Smooth muscle cell (in vitro differentiated cells): ENCODE measurements around the gene CCSER1. TPM values are rescaled to one million over a fixed set of nuclear protein-coding genes. Genes with fewer than 3 reads are reported as not detected.

Source experiments
- DNase-seq: peaks from one replicate; lab custom pipeline; 2025; ENCODE audit not compliant: unreplicated experiment; lab: John Stamatoyannopoulos, UW
- H2AFZ ChIP-seq: fragments of 200-600 bp; sonication (generic); 2 replicates; pipeline ENCODE4 v1.6.0; 2016; ENCODE audit warnings: antibody characterized with exemption, low read depth, mild to moderate bottlenecking
- H3F3A ChIP-seq: fragments of 200-600 bp; sonication (generic); 2 replicates; pipeline ENCODE4 v1.6.0; 2017; ENCODE audit warnings: antibody characterized with exemption, low read depth
- H3K27ac ChIP-seq: fragments of 200-600 bp; sonication (generic); 2 replicates; pipeline ENCODE4 v1.5.1; 2016; ENCODE audit warnings: low read depth, mild to moderate bottlenecking
- H3K27me3 ChIP-seq: fragments of 200-600 bp; sonication (generic); 2 replicates; pipeline ENCODE4 v1.6.1; 2016; ENCODE audit warnings: low read depth, mild to moderate bottlenecking
- H3K36me3 ChIP-seq: fragments of 200-600 bp; sonication (generic); 2 replicates; pipeline ENCODE4 v1.5.1; 2016; ENCODE audit warnings: low read depth
- H3K4me1 ChIP-seq: fragments of 200-600 bp; sonication (generic); 2 replicates; pipeline ENCODE4 v1.5.1; 2016; ENCODE audit warnings: low read depth
- H3K4me2 ChIP-seq: fragments of 200-600 bp; sonication (generic); 2 replicates; pipeline ENCODE4 v1.6.0; 2016; ENCODE audit warnings: mild to moderate bottlenecking
- H3K4me3 ChIP-seq: fragments of 200-600 bp; sonication (generic); 2 replicates; pipeline ENCODE4 v1.5.1; 2016; ENCODE audit warnings: mild to moderate bottlenecking
- H3K79me2 ChIP-seq: fragments of 200-600 bp; sonication (generic); 2 replicates; pipeline ENCODE4 v1.6.0; 2016; ENCODE audit warnings: low read depth, mild to moderate bottlenecking
- H3K9ac ChIP-seq: fragments of 200-600 bp; sonication (generic); 2 replicates; pipeline ENCODE4 v1.6.0; 2016; ENCODE audit warnings: low read depth
- H3K9me3 ChIP-seq: fragments of 200-600 bp; sonication (generic); replicated peaks from 2 replicates; pipeline ENCODE4 v1.5.1; 2016; ENCODE audit warnings: low read depth
- H4K20me1 ChIP-seq: fragments of 200-600 bp; sonication (generic); 2 replicates; pipeline ENCODE4 v1.6.0; 2016; ENCODE audit warnings: low read depth
- WGBS: methylation state at CpG from one replicate; pipeline ENCODE4 v1.1.7; 2016; ENCODE audit warnings: low lambda C conversion rate; 5-methylcytosine and 5-hydroxymethylcytosine counted together
- polyA plus RNA-seq: library from polyadenylated mRNA; unstranded; fragments of >200 nt; fragmentation: Nextera tagmentation; extraction: Ambion mirVana; gene quantifications from 2 replicates; pipeline ENCODE4 v1.2.1, GENCODE V29; 2016
- total RNA-seq: library from RNA; depleted of rRNA; stranded (reverse); fragments of >200 nt; gene quantifications from 2 replicates; pipeline ENCODE4 v1.2.3, GENCODE V29; 2014
- TF ChIP-seq, protein P1 (sequence below): fragments of 200-600 bp; sonication (generic); IDR thresholded peaks from 2 replicates; pipeline ENCODE4 v1.5.1; 2017; ENCODE audit warnings: borderline replicate concordance, mild to moderate bottlenecking, antibody characterized with exemption; ENCODE audit not compliant: insufficient read depth, poor library complexity, severe bottlenecking

The CCSER1 gene
- total and polyA plus RNA-seq, 2 experiments from 2014 or later = 0.76 TPM; not detected in 1

GRCh38 chr4:90281541-90282355 lies 154.6 kb downstream of the CCSER1 start:
- Histone ChIP-seq H3K9me3 (no peaks in the 10 kb centered on the region), H3K79me2 (no peaks in the 10 kb centered on the region), H3K36me3 (no peaks in the 10 kb centered on the region), H3K4me3 (no peak overlapping the region), H3F3A (no peaks in the 10 kb centered on the region), H3K4me2 (no peak overlapping the region), H2AFZ (no peak overlapping the region), H3K4me1 (no peaks in the 10 kb centered on the region), H3K27me3 (no peaks in the 10 kb centered on the region), H3K27ac (no peak overlapping the region), H4K20me1 (no peaks in the 10 kb centered on the region), H3K9ac (no peak overlapping the region)
- WGBS = 95% methylated on average over 5 of the region's 5 CpGs
- TF ChIP-seq, protein P1, sequence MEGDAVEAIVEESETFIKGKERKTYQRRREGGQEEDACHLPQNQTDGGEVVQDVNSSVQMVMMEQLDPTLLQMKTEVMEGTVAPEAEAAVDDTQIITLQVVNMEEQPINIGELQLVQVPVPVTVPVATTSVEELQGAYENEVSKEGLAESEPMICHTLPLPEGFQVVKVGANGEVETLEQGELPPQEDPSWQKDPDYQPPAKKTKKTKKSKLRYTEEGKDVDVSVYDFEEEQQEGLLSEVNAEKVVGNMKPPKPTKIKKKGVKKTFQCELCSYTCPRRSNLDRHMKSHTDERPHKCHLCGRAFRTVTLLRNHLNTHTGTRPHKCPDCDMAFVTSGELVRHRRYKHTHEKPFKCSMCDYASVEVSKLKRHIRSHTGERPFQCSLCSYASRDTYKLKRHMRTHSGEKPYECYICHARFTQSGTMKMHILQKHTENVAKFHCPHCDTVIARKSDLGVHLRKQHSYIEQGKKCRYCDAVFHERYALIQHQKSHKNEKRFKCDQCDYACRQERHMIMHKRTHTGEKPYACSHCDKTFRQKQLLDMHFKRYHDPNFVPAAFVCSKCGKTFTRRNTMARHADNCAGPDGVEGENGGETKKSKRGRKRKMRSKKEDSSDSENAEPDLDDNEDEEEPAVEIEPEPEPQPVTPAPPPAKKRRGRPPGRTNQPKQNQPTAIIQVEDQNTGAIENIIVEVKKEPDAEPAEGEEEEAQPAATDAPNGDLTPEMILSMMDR = no peak
- no peak for DNase-seq

- 76% methylated on average over 4 of the region's 4 CpGs for WGBS
- H4K20me1 ChIP-seq = no peaks in the 10 kb centered on the region
- H3K9me3 ChIP-seq = no peaks in the 10 kb centered on the region
- H2AFZ ChIP-seq = no peak overlapping the region
- no peak overlapping the region for H3K4me2 ChIP-seq
- H3K27me3 ChIP-seq = no peaks in the 10 kb centered on the region
- no peaks in the 10 kb centered on the region for H3K79me2 ChIP-seq
- no peaks in the 10 kb centered on the region for H3K4me1 ChIP-seq
- H3K4me3 ChIP-seq = no peak overlapping the region
- H3K9ac ChIP-seq = no peak overlapping the region
- no peak for DNase-seq
- no peak overlapping the region for H3K27ac ChIP-seq
- TF ChIP-seq, protein P1 = no peak
- no peaks in the 10 kb centered on the region for H3K36me3 ChIP-seq
- no peaks in the 10 kb centered on the region for H3F3A ChIP-seq
These were observed 163.2 kb downstream of the CCSER1 start for GRCh38 chr4:90290345-90290744.

- no peaks in the 10 kb centered on the region for H4K20me1 ChIP-seq
- TF ChIP-seq, protein P1 = no peak
- H3K79me2 ChIP-seq = no peaks in the 10 kb centered on the region
- H3K27me3 ChIP-seq = no peaks in the 10 kb centered on the region
- no peaks in the 10 kb centered on the region for H3F3A ChIP-seq
- H3K4me3 ChIP-seq = no peak overlapping the region
- no peaks in the 10 kb centered on the region for H3K36me3 ChIP-seq
- no peak overlapping the region for H3K4me2 ChIP-seq
- DNase-seq = no peak
- no peaks in the 10 kb centered on the region for H3K4me1 ChIP-seq
- no peak overlapping the region for H3K27ac ChIP-seq
- no peak overlapping the region for H2AFZ ChIP-seq
- H3K9ac ChIP-seq = no peak overlapping the region
- H3K9me3 ChIP-seq = no peaks in the 10 kb centered on the region
These were observed 165.2 kb downstream of the CCSER1 start for GRCh38 chr4:90292438-90292837.

GRCh38 chr4:90293320-90293719 lies 166.1 kb downstream of the CCSER1 start:
- no peak overlapping the region for H2AFZ ChIP-seq
- H3K4me1 ChIP-seq = no peaks in the 10 kb centered on the region
- H3K4me2 ChIP-seq = no peak overlapping the region
- H4K20me1 ChIP-seq = no peaks in the 10 kb centered on the region
- TF ChIP-seq, protein P1 = peak; percentile 86
- H3F3A ChIP-seq = no peaks in the 10 kb centered on the region
- H3K4me3 ChIP-seq = no peak overlapping the region
- no peaks in the 10 kb centered on the region for H3K9me3 ChIP-seq
- no peaks in the 10 kb centered on the region for H3K79me2 ChIP-seq
- no peaks in the 10 kb centered on the region for H3K36me3 ChIP-seq
- no peak overlapping the region for H3K27ac ChIP-seq
- H3K27me3 ChIP-seq = no peaks in the 10 kb centered on the region
- DNase-seq = no peak
- 20% methylated on average over 2 of the region's 2 CpGs for WGBS
- no peak overlapping the region for H3K9ac ChIP-seq
